Kasumi-1 (cell line): Measurements from ENCODE around the gene SUMF2.
"Not testable (repeated sequence)": the region's sequence is repeated elsewhere in the genome, so short reads cannot be mapped to it uniquely, and the experiment has no call there.

Experiments
- DNase-seq, 2 experiments: peaks; one replicate each; lab custom pipeline; 2025; lab: John Stamatoyannopoulos, UW

The SUMF2 gene

DNA sequence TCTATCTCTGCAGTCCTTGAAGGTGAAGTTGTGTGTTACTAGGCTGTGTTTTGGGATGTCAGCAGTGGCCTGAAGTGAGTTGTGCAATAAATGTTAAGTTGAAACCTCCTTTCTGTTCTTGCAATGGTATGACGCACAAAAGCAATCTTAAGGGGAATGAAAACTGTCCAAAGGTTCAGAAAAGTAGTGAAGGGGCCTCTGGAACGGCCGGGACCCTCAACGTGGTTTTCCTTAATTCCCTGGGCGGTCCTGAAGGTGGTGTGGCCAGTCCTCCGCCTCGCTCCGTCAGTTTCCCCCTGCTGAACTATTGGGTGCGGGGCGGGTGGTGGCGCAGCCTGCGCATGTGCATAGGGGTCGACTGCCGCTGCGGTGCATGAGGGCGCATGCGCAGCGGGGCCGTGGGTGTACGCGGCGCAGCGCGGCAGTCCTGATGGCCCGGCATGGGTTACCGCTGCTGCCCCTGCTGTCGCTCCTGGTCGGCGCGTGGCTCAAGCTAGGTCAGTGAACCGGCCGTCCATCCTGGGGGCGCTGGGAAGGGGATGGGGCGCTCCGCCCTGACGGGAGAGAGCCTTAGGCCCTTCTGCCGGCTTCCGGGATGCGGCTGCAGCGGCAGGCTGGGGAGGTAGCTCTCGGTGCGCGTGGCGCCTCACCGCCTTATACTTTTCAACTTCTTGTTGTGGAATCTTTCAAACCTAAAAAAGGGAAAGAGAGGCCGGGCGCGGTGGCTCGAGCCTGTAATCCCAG lies at the start of gene SUMF2:
SUMF2 (plus strand) TSS at position 405 of the 744 bp plus-strand sequence; CDS start at position 431, 26 bp downstream.
- DNase-seq, result peak; percentile 92 to 95

GRCh38 chr7:56017015-56017414 lies 47.1 kb upstream of the SUMF2 start:
- DNase-seq, result not testable (repeated sequence)

DNA sequence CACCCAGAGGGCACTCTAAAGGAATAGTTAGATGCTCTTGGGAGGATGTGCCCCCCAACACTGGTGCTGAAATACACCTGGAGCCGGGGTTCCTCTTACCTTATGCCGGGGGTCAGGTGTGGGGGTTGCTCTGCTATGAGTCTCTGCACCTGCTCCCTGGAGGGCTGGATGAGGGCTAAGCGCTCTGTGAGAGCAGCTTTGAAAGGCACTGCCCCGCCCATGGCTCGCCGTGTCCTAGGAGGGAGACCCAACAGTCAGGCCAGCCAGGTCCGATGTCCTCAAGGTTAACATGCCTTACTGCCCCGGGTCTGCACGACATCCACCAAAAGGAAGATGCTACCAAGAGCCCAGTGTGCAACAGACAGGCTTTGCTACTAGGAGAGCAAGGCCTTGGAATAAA lies 44.6 kb upstream of the SUMF2 start:
- no peak for DNase-seq

DNA sequence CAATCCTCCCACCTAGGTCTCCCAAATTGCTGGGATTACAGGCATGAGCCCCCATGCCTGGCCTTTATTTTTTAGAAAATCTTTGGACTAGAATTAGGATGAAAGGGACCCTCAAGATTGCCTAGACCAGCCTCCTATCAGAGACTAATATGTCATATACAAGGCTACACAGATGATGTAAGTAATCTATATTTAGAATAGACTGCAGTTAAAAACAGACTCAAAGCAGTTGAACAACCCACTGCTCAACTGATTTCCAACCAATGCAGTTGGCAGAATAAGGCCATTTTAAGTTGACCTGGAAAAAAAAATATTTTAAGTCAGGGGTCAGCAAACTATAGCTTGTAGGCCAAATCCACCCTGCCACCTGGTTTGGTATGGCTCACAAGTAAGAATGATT lies 40.6 kb upstream of the SUMF2 start:
- no peak for DNase-seq

GRCh38 chr7:56026538-56026937 lies 37.5 kb upstream of the SUMF2 start:
- no peak for DNase-seq

DNA sequence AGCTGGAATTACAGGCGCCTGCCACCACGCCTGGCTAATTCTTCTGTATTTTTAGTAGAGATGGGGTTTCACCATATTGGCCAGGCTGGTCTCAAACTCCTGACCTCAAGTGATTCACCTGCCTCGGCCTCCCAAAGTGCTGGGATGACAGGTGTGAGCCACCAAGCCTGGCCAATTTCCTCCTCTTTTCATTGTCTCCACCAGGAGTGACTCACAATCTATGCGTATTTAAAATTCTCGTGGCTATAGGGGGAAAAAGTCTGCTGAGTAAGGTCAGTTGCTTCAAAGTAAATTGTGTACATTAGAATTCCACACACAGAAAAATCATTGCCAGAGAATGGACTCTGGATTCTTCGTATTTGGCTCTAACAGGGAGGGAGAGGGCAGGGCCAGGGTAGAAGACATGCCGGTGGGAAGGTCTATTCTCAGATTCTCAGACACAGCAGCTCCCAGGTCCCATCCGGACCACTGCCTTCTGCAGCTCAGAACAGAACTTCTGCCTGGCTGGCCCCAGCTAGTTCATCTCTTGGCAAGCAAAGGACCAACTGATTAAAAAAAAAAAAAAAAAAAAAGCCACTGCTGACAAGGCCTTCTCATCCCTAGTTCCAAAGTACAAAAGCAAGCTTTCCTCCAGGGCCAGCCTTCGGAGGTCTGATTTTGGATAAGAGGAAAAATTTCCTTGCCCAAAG lies 35.0 kb upstream of the SUMF2 start:
- no peak for DNase-seq

- no peak for DNase-seq
Observed at GRCh38 chr7:56030340-56030739, 33.7 kb upstream of the SUMF2 start.

- not testable (repeated sequence) for DNase-seq
Observed at GRCh38 chr7:56031556-56031955, 32.5 kb upstream of the SUMF2 start.

- DNase-seq, result not testable (repeated sequence)
Observed at GRCh38 chr7:56032578-56032977, 31.5 kb upstream of the SUMF2 start.

DNA sequence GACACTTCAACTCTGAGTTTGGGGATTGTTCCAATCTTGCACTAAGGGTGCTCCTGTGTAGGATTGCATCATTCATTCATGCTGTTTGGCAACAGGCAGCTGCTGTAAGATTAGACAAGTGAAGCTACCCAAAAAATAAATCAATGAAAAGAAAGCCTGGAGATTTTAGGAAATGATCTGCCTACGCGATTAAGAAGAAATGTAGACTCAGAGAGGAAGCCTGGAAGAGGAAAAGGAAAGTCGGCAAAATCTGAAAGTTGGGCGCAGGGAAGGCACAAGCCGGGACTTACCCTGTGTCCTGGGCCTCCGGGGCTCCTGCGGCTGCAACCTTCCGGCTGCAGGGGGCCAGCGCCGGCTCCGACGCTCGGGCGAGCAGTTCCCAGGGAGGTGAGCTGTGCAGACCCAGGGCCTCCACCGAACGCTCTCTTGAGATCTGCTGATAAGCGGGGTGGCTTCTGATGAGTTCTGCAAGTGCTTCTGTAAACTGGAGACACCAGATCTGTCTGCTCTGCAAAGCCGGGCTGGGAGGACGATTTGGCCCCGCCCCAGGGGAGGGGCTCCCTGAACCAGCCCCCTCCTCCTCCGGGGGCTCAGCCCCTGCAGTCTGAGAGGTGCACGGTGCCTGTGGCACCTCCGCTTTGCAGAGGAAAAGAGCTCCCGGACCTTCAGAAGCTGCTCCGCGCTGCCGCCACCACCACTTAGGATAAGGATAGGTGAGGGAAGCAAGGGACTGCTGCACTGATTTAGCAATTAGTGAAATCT lies 30.2 kb upstream of the SUMF2 start:
- peak; percentile 97 for DNase-seq

DNA sequence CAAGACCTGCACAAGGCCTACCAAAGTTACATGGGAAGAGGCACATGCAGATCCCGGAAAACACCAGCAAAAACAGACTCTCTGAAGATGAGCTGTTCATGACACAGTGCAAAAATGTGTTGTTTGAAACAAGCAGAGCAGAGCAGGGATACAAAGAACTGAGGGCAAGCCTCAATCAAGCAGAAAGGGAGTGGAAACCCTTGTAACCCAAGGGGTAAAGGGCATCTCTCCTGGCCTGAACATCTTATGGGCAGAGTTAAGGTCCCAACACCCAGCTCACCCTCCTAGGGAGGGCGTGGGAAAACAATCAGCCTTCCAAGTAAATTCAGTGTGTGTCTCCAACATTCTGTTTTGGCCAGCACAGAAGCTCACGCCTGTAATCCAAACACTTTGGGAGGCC lies 23.4 kb upstream of the SUMF2 start:
- no peak for DNase-seq

DNA sequence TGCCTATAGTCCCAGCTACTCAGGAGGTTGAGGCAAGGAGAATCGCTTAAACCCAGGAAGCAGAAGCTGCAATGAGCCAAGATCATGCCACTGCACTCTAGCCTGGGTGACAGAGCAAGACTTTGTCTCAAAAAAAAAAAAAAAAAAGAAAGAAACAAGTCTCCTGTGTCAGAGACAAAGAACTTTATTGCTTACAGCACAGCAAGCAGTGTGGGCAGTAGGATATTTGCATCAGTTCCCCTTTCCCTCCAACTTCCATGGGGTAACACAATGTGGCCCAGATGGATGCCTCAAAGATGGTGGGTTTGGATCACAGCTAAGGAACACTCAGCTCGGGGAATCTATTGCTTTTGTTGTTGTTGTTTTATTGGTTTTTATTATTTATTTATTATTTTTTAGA lies 18.3 kb upstream of the SUMF2 start:
- DNase-seq, result not testable (repeated sequence)

DNA sequence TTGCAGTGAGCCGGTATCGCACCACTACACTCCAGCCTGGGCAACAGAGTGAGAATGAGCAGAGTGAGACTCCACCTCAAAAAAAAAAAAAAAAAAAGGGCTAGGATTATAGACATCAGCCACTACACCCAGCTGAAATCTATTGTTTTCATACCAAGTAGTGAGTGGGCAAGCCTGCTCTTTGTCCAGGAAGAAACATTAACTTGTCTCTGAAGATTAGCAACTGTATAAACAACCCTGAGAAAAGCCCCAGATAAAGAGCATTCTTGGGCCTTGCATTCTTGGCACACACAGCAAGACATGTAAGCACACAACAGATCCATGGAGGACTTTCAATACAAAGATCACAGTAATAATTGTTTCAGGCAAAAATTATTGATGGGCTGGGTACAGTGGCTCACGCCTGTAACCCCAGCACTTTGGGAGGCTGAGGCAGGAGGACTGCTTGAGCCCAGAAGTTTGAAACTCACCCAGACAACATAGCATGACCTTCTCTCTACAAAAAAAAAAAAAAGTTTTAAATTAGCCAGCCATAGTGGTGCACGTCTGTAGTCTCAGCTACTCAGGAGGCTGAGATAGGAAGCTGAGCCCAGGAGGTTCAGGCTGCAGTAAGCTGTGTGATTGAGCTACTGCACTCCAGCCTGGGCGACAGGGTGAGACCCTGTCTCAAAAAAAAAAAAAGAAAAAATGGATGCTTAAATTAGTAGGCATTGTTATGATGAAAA lies 17.2 kb upstream of the SUMF2 start:
- DNase-seq, result no peak

DNA sequence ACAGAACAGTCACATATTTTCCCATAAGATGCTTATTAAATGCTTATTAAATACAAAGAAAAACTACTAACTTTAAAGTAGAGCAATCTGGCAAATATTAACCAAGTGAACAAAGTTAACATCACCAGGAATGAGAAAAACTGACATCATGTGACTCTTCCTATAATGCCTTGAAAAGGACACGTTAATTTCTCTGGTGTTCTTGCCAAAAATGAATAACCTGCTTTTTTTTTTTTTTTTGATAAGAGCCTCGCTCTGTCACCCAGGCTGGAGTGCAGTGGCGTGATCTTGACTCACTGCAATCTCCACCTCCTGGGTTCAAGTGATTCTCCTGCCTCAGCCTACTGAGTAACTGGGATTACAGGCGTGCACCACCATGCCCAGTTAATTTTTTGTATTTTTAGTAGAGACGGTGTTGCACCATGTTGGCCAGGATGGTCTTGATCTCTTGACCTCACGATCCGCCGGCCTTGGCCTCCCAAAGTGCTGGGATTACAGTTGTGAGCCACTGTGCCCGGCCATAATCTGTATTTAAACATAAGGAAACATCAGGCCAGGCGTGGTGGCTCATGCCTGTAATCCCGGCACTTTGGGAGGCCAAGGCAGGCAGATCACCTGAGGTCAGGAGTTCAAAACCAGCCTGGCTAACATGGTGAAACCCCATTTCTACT lies 16.5 kb upstream of the SUMF2 start:
- not testable (repeated sequence) for DNase-seq

GRCh38 chr7:56048245-56048644 lies 15.8 kb upstream of the SUMF2 start:
- DNase-seq, result no peak

GRCh38 chr7:56048763-56049162 lies 15.3 kb upstream of the SUMF2 start:
- not testable (repeated sequence) for DNase-seq

GRCh38 chr7:56051053-56051338 lies 13.1 kb upstream of the SUMF2 start:
- DNase-seq, result no peak

- peak; percentile 98 to 99 for DNase-seq
Observed at GRCh38 chr7:56051339-56052191, 12.5 kb upstream of the SUMF2 start, which contains the start of the genes CCT6A and PSPH. TSS of gene CCT6A (plus strand) at chr7:56051765. CDS start at chr7:56051849, 84 bp downstream. TSS of gene PSPH (minus strand) at chr7:56051444. CDS start at chr7:56021212, 30,232 bp downstream.

- no peak for DNase-seq
Observed at GRCh38 chr7:56053379-56053778, 10.7 kb upstream of the SUMF2 start.

DNA sequence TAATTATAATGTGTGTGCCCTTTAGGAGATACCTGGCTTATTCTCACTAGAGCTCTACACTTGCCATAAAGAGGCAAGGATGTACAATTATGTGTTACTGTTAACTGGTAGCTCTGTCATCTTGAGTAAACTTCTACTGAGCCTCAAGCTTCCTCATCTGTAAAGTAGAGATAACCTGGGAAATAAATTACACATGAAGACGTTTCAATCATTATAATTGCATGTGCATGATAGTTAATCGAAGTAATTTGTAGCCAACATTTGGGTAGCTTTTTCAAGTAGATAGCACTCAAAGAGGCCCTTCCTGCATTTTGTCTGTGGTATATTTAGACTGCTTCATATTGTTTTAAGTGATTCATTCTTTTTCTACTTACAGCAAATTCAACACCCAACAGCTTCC lies 10.1 kb upstream of the SUMF2 start:
- no peak for DNase-seq

- peak in 1 of 2 experiments; percentile 31 for DNase-seq
Observed at GRCh38 chr7:56062382-56062781, 1.7 kb upstream of the SUMF2 start.
